ENCODE data around the gene GPR61. TPM values are rescaled to one million over a fixed set of nuclear protein-coding genes. Genes with fewer than 3 reads are reported as not detected.

GPR61 gene
- total RNA-seq, 1 experiment from 2014 or later, result 0.07 TPM

GRCh38 chr1:109557520-109557919, 17.8 kb downstream of the GPR61 start:
- TF ChIP-seq EZH2 (IDR thresholded peaks at IDR 0.05; ENCODE audit: low read length, unreplicated experiment), result no peak
- no peak for TF ChIP-seq CTCF (conservative IDR thresholded peaks at IDR 0.05; ENCODE audit: low read depth, low read length)
- TF ChIP-seq EZH2phosphoT487 (IDR thresholded peaks at IDR 0.05; ENCODE audit: borderline replicate concordance, low read length), result no peak
- Histone ChIP-seq H4K20me1 (ENCODE audit: low read length) (peaks cover 32% of the 10 kb centered on the region), H3K27me3 (ENCODE audit: low read length) (no peaks in the 10 kb centered on the region), H3K4me3 (ENCODE audit: low read length) (no peak overlapping the region), H3K9ac (ENCODE audit: low read length) (no peak overlapping the region), H3K79me2 (ENCODE audit: low read length) (peaks cover 100% of the 10 kb centered on the region), H3F3A (ENCODE audit: low read length, unreplicated experiment) (no peaks in the 10 kb centered on the region), H3K27ac (ENCODE audit: low read length) (no peak overlapping the region), H3K36me3 (ENCODE audit: low read depth, low read length) (no peaks in the 10 kb centered on the region), H2AFZ (ENCODE audit: low read length) (no peak overlapping the region), H3K9me2 (replicated peaks; ENCODE audit: low read length) (no peaks in the 10 kb centered on the region), H3K4me1 (ENCODE audit: insufficient read depth, low read length) (peaks cover 4% of the 10 kb centered on the region), H3K4me2 (ENCODE audit: low read length) (no peak overlapping the region), H3K9me3 (ENCODE audit: low read length) (no peaks in the 10 kb centered on the region)
- ATAC-seq (no peak), DNase-seq (no peak)
- intact Hi-C loops (cut with micrococcal nuclease), result no loop called here
- no TSS peak for BruUV-seq (replicated peaks)
- CTCF ChIA-PET, result no interaction called here
- POLR2A ChIA-PET (ENCODE audit: unreplicated experiment), result no interaction called here

GRCh38 chr1:109559995-109560394, 20.3 kb downstream of the GPR61 start:
- Histone ChIP-seq H3K4me1 (ENCODE audit: insufficient read depth, low read length) (peaks cover 16% of the 10 kb centered on the region), H3K4me3 (ENCODE audit: low read length) (no peak overlapping the region), H2AFZ (ENCODE audit: low read length) (no peak overlapping the region), H3K9me3 (ENCODE audit: low read length) (no peaks in the 10 kb centered on the region), H3K9ac (ENCODE audit: low read length) (no peak overlapping the region), H3K4me2 (ENCODE audit: low read length) (no peak overlapping the region), H3K27me3 (ENCODE audit: low read length) (no peaks in the 10 kb centered on the region), H3K9me2 (replicated peaks; ENCODE audit: low read length) (no peaks in the 10 kb centered on the region), H4K20me1 (ENCODE audit: low read length) (peaks cover 42% of the 10 kb centered on the region), H3K36me3 (ENCODE audit: low read depth, low read length) (no peaks in the 10 kb centered on the region), H3F3A (ENCODE audit: low read length, unreplicated experiment) (no peaks in the 10 kb centered on the region), H3K27ac (ENCODE audit: low read length) (no peak overlapping the region), H3K79me2 (ENCODE audit: low read length) (peaks cover 100% of the 10 kb centered on the region)
- DNase-seq, result no peak
- ATAC-seq, result no peak
- TF ChIP-seq EZH2phosphoT487 (IDR thresholded peaks at IDR 0.05; ENCODE audit: borderline replicate concordance, low read length) (no peak), CTCF (conservative IDR thresholded peaks at IDR 0.05; ENCODE audit: low read depth, low read length) (no peak), EZH2 (IDR thresholded peaks at IDR 0.05; ENCODE audit: low read length, unreplicated experiment) (no peak)
- POLR2A ChIA-PET (ENCODE audit: unreplicated experiment), result interaction anchor here (0.7 kb wide), 1 partner anchor 11 kb away, joined by 3 read pairs; the partner anchor contains the start of gene GNAI3
- CTCF ChIA-PET, result no interaction called here
- no TSS peak for BruUV-seq (replicated peaks)
- intact Hi-C loops (cut with micrococcal nuclease), result no loop called here

GRCh38 chr1:109564194-109564878, 24.7 kb downstream of the GPR61 start:
- ChIA-PET POLR2A (ENCODE audit: unreplicated experiment) (no interaction called here), CTCF (no interaction called here)
- Histone ChIP-seq H3K9me3 (ENCODE audit: low read length) (no peaks in the 10 kb centered on the region), H3K36me3 (ENCODE audit: low read depth, low read length) (no peaks in the 10 kb centered on the region), H3K27me3 (ENCODE audit: low read length) (no peaks in the 10 kb centered on the region), H2AFZ (ENCODE audit: low read length) (no peak overlapping the region), H3K79me2 (ENCODE audit: low read length) (peaks cover 100% of the 10 kb centered on the region), H3K9ac (ENCODE audit: low read length) (no peak overlapping the region), H3K4me2 (ENCODE audit: low read length) (no peak overlapping the region), H3K4me1 (ENCODE audit: insufficient read depth, low read length) (peaks cover 20% of the 10 kb centered on the region), H4K20me1 (ENCODE audit: low read length) (peaks cover 37% of the 10 kb centered on the region), H3K4me3 (ENCODE audit: low read length) (no peak overlapping the region), H3F3A (ENCODE audit: low read length, unreplicated experiment) (no peaks in the 10 kb centered on the region), H3K27ac (ENCODE audit: low read length) (no peak overlapping the region), H3K9me2 (replicated peaks; ENCODE audit: low read length) (no peaks in the 10 kb centered on the region)
- BruUV-seq (replicated peaks), result no TSS peak
- intact Hi-C loops (cut with micrococcal nuclease), result no loop called here
- ATAC-seq (no peak), DNase-seq (no peak)
- TF ChIP-seq EZH2 (IDR thresholded peaks at IDR 0.05; ENCODE audit: low read length, unreplicated experiment) (no peak), EZH2phosphoT487 (IDR thresholded peaks at IDR 0.05; ENCODE audit: borderline replicate concordance, low read length) (no peak), CTCF (conservative IDR thresholded peaks at IDR 0.05; ENCODE audit: low read depth, low read length) (no peak)

Measured in PC-3 (cell line).